Measurements from ENCODE around the gene LIMS2.

LIMS2 gene

GRCh38 chr2:127593228-127594115 is 81.9 kb downstream of the LIMS2 start:
- no peak overlapping the region for H3K56ac ChIP-seq (ENCODE audit: low read length)

DNA sequence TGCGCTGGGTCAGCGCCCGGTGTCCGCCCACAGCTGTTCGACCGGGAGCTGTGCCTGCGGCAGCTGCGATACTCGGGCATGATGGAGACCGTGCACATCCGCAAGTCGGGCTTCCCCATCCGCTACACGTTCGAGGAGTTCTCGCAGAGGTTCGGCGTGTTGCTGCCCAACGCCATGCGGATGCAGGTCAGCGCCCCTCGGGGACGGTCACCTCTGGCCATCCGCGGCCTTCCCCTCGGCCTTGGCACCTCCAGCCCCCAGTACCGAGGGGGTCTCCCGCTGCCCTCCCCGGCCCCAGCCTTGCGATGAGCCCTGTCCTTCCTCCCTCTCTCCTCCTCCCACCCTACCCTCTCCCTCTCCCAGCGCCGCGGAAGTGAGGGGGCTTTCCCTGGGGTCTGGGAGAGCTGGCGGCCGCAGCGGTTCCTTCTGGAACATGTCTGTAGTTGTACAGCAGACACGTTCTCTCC is 82.5 kb downstream of the LIMS2 start:
- WGBS (ENCODE audit: extremely low coverage, insufficient coverage, low lambda C conversion rate) = no CpG with 5 or more reads among the region's 37 CpGs

More at GRCh38 chr2:127593228-127594115, 81.9 kb downstream of the LIMS2 start:
- Histone ChIP-seq H3K4me2 (ENCODE audit: low read length) (no peak overlapping the region), H3K23ac (ENCODE audit: low read length) (no peak overlapping the region), H2AK5ac (ENCODE audit: low read length) (no peak overlapping the region), H3K4me3 (ENCODE audit: low read length) (no peak overlapping the region), H4K5ac (ENCODE audit: low read length) (no peak overlapping the region), H3K27me3 (ENCODE audit: insufficient read depth, low read length, poor library complexity) (no peaks in the 10 kb centered on the region), H3K4me1 (ENCODE audit: control insufficient read depth, low read depth, low read length) (no peaks in the 10 kb centered on the region), H4K8ac (ENCODE audit: low read depth, low read length) (no peak overlapping the region), H3K4ac (ENCODE audit: low read depth, low read length) (no peak overlapping the region), H3K79me2 (ENCODE audit: control insufficient read depth, insufficient read depth, low read length) (no peaks in the 10 kb centered on the region), H3K9ac (ENCODE audit: low read length) (no peak overlapping the region), H3K36me3 (ENCODE audit: control insufficient read depth, insufficient read depth, low read length) (no peaks in the 10 kb centered on the region), H3K27ac (ENCODE audit: low read depth, low read length) (no peak overlapping the region), H2BK120ac (ENCODE audit: low read depth, low read length) (no peak overlapping the region), H2BK15ac (replicated peaks; ENCODE audit: low read depth) (no peak overlapping the region), H3K18ac (ENCODE audit: low read length) (no peak overlapping the region), H2BK5ac (ENCODE audit: low read length) (no peak overlapping the region), H3K79me1 (ENCODE audit: low read length) (no peaks in the 10 kb centered on the region)
- DNase-seq = no peak
- no CpG with 5 or more reads among the region's 27 CpGs for WGBS (ENCODE audit: extremely low coverage, insufficient coverage, low lambda C conversion rate)

GRCh38 chr2:127591221-127591923 is 84.0 kb downstream of the LIMS2 start:
- H3K4ac ChIP-seq (ENCODE audit: low read depth, low read length) = no peak overlapping the region
- H3K79me1 ChIP-seq (ENCODE audit: low read length) = no peaks in the 10 kb centered on the region
- H3K27ac ChIP-seq (ENCODE audit: low read depth, low read length) = no peak overlapping the region
- H2BK15ac ChIP-seq (replicated peaks; ENCODE audit: low read depth) = no peak overlapping the region
- H4K8ac ChIP-seq (ENCODE audit: low read depth, low read length) = no peak overlapping the region
- H3K27me3 ChIP-seq (ENCODE audit: insufficient read depth, low read length, poor library complexity) = no peaks in the 10 kb centered on the region
- H3K4me1 ChIP-seq (ENCODE audit: control insufficient read depth, low read depth, low read length) = no peaks in the 10 kb centered on the region
- H2BK120ac ChIP-seq (ENCODE audit: low read depth, low read length) = no peak overlapping the region
- WGBS (ENCODE audit: extremely low coverage, insufficient coverage, low lambda C conversion rate) = no CpG with 5 or more reads among the region's 10 CpGs
- no peaks in the 10 kb centered on the region for H3K36me3 ChIP-seq (ENCODE audit: control insufficient read depth, insufficient read depth, low read length)
- no peak overlapping the region for H3K9ac ChIP-seq (ENCODE audit: low read length)
- no peak overlapping the region for H3K4me3 ChIP-seq (ENCODE audit: low read length)
- H2AK5ac ChIP-seq (ENCODE audit: low read length) = no peak overlapping the region
- peak; percentile 94 for DNase-seq
- no peak overlapping the region for H3K4me2 ChIP-seq (ENCODE audit: low read length)
- no peaks in the 10 kb centered on the region for H3K79me2 ChIP-seq (ENCODE audit: control insufficient read depth, insufficient read depth, low read length)
- H3K23ac ChIP-seq (ENCODE audit: low read length) = no peak overlapping the region
- H4K5ac ChIP-seq (ENCODE audit: low read length) = peak overlapping the region; percentile 50
- H3K18ac ChIP-seq (ENCODE audit: low read length) = peak overlapping the region; percentile 33
- H2BK5ac ChIP-seq (ENCODE audit: low read length) = no peak overlapping the region
- H3K56ac ChIP-seq (ENCODE audit: low read length) = no peak overlapping the region

More for the DNA sequence above, 82.5 kb downstream of the LIMS2 start:
- Histone ChIP-seq H2BK5ac (ENCODE audit: low read length) (no peak overlapping the region), H3K36me3 (ENCODE audit: control insufficient read depth, insufficient read depth, low read length) (no peaks in the 10 kb centered on the region), H4K8ac (ENCODE audit: low read depth, low read length) (no peak overlapping the region), H3K4me2 (ENCODE audit: low read length) (no peak overlapping the region), H3K4me3 (ENCODE audit: low read length) (no peak overlapping the region), H3K27me3 (ENCODE audit: insufficient read depth, low read length, poor library complexity) (no peaks in the 10 kb centered on the region), H3K4ac (ENCODE audit: low read depth, low read length) (no peak overlapping the region), H2BK120ac (ENCODE audit: low read depth, low read length) (no peak overlapping the region), H3K79me1 (ENCODE audit: low read length) (no peaks in the 10 kb centered on the region), H4K5ac (ENCODE audit: low read length) (no peak overlapping the region), H3K18ac (ENCODE audit: low read length) (no peak overlapping the region), H2BK15ac (replicated peaks; ENCODE audit: low read depth) (no peak overlapping the region), H3K23ac (ENCODE audit: low read length) (no peak overlapping the region), H3K27ac (ENCODE audit: low read depth, low read length) (no peak overlapping the region), H2AK5ac (ENCODE audit: low read length) (no peak overlapping the region), H3K56ac (ENCODE audit: low read length) (no peak overlapping the region), H3K4me1 (ENCODE audit: control insufficient read depth, low read depth, low read length) (no peaks in the 10 kb centered on the region), H3K79me2 (ENCODE audit: control insufficient read depth, insufficient read depth, low read length) (no peaks in the 10 kb centered on the region), H3K9ac (ENCODE audit: low read length) (no peak overlapping the region)
- DNase-seq = no peak

DNA sequence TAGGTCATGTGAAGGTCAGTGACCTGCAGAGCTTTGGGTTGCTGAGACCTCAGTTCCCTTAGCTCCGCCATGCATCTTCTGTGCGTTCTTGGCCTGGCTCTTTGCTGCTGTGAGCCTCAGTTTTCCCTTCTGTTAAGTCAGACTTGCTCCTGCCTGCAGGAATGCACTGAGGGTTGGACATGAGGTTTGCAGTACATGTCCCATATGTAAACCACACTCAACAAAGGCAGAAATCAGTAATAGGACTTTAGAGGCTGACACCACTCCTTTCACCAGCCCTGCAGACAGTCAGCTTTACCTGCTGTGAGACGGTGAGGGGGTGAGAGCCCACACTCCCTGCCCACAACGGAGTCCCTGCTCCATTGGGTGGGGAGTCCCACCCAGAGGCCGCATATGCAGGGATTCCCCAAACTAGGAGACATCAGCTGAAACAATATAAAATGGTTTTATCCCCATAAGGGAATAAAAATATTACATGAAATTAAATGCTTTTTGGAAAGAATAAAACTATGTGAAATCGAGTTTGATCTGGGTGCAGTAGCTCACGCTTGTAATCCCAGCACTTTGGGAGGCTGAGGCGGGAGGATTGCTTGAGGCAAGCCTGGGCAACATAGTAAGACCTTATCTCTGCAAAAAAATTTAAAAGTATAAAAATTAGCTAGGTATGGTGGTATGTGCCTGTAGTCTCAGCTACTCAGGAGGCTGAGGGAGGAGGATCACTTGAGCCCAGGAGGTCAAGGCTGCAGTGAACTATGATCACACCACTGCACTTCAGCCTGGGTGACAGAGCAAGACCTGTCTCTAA is 84.7 kb downstream of the LIMS2 start:
- no peak overlapping the region for H3K18ac ChIP-seq (ENCODE audit: low read length)
- no peak overlapping the region for H3K4me3 ChIP-seq (ENCODE audit: low read length)
- H2BK120ac ChIP-seq (ENCODE audit: low read depth, low read length) = no peak overlapping the region
- no peak overlapping the region for H2BK15ac ChIP-seq (replicated peaks; ENCODE audit: low read depth)
- no peak overlapping the region for H3K56ac ChIP-seq (ENCODE audit: low read length)
- H3K4me1 ChIP-seq (ENCODE audit: control insufficient read depth, low read depth, low read length) = no peaks in the 10 kb centered on the region
- no peaks in the 10 kb centered on the region for H3K36me3 ChIP-seq (ENCODE audit: control insufficient read depth, insufficient read depth, low read length)
- no peak overlapping the region for H4K5ac ChIP-seq (ENCODE audit: low read length)
- no peaks in the 10 kb centered on the region for H3K27me3 ChIP-seq (ENCODE audit: insufficient read depth, low read length, poor library complexity)
- no peaks in the 10 kb centered on the region for H3K79me2 ChIP-seq (ENCODE audit: control insufficient read depth, insufficient read depth, low read length)
- H3K9ac ChIP-seq (ENCODE audit: low read length) = no peak overlapping the region
- H2BK5ac ChIP-seq (ENCODE audit: low read length) = no peak overlapping the region
- no peak overlapping the region for H3K4ac ChIP-seq (ENCODE audit: low read depth, low read length)
- H4K8ac ChIP-seq (ENCODE audit: low read depth, low read length) = no peak overlapping the region
- H3K23ac ChIP-seq (ENCODE audit: low read length) = no peak overlapping the region
- H2AK5ac ChIP-seq (ENCODE audit: low read length) = no peak overlapping the region
- no peak overlapping the region for H3K4me2 ChIP-seq (ENCODE audit: low read length)
- no CpG with 5 or more reads among the region's 8 CpGs for WGBS (ENCODE audit: extremely low coverage, insufficient coverage, low lambda C conversion rate)
- no peak overlapping the region for H3K27ac ChIP-seq (ENCODE audit: low read depth, low read length)
- DNase-seq = no peak
- H3K79me1 ChIP-seq (ENCODE audit: low read length) = no peaks in the 10 kb centered on the region

DNA sequence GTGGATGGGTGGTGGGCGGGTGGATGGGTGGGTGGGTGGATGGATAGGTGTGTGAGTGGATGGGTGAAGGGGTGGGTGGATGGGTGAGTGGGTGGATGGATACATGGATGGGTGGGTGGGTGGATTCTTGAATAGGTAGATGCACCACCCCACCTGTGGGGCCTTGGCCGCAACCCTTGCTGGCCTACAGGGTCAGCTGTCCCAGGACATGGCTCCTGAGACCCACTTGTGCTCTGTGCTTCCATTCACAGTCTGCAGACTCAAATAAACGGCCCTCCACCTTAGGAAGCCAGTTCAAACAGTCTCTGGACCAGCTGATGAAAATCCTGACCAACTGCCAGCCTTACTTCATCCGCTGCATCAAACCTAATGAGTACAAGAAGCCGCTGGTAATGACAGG is 85.5 kb downstream of the LIMS2 start:
- H2BK5ac ChIP-seq (ENCODE audit: low read length) = no peak overlapping the region
- no peaks in the 10 kb centered on the region for H3K36me3 ChIP-seq (ENCODE audit: control insufficient read depth, insufficient read depth, low read length)
- DNase-seq = no peak
- H3K18ac ChIP-seq (ENCODE audit: low read length) = no peak overlapping the region
- no peak overlapping the region for H4K5ac ChIP-seq (ENCODE audit: low read length)
- H3K56ac ChIP-seq (ENCODE audit: low read length) = no peak overlapping the region
- no peak overlapping the region for H3K4me2 ChIP-seq (ENCODE audit: low read length)
- H4K8ac ChIP-seq (ENCODE audit: low read depth, low read length) = no peak overlapping the region
- no CpG with 5 or more reads among the region's 5 CpGs for WGBS (ENCODE audit: extremely low coverage, insufficient coverage, low lambda C conversion rate)
- no peaks in the 10 kb centered on the region for H3K79me1 ChIP-seq (ENCODE audit: low read length)
- no peak overlapping the region for H3K4me3 ChIP-seq (ENCODE audit: low read length)
- no peak overlapping the region for H3K27ac ChIP-seq (ENCODE audit: low read depth, low read length)
- H2BK15ac ChIP-seq (replicated peaks; ENCODE audit: low read depth) = no peak overlapping the region
- no peak overlapping the region for H3K4ac ChIP-seq (ENCODE audit: low read depth, low read length)
- no peak overlapping the region for H2AK5ac ChIP-seq (ENCODE audit: low read length)
- no peaks in the 10 kb centered on the region for H3K27me3 ChIP-seq (ENCODE audit: insufficient read depth, low read length, poor library complexity)
- no peak overlapping the region for H2BK120ac ChIP-seq (ENCODE audit: low read depth, low read length)
- no peaks in the 10 kb centered on the region for H3K79me2 ChIP-seq (ENCODE audit: control insufficient read depth, insufficient read depth, low read length)
- H3K9ac ChIP-seq (ENCODE audit: low read length) = no peak overlapping the region
- no peaks in the 10 kb centered on the region for H3K4me1 ChIP-seq (ENCODE audit: control insufficient read depth, low read depth, low read length)
- H3K23ac ChIP-seq (ENCODE audit: low read length) = no peak overlapping the region
